Measurements from ENCODE around the gene FRK. TPM values are rescaled to one million over a fixed set of nuclear protein-coding genes. Genes with fewer than 3 reads are reported as not detected.

The FRK gene
- total RNA-seq, 2 donors from 2014 or later, result 16.0 to 20.0 TPM

GRCh38 chr6:115982453-115982852 is 78.2 kb downstream of the FRK start:
- Histone ChIP-seq H3K4me1 (ENCODE audit: control insufficient read depth in 1 of 2, low read depth in 2 of 2) (peaks cover 0 to 4% of the 10 kb centered on the region in 2 donors), H3K4me3 (no peak overlapping the region), H3K9me3 (no peaks in the 10 kb centered on the region), H3K27ac (no peak overlapping the region), H3K36me3 (no peaks in the 10 kb centered on the region), H3K27me3 (replicated peaks; ENCODE audit: insufficient read depth) (no peaks in the 10 kb centered on the region)
- ATAC-seq (ENCODE audit: insufficient number of reproducible peaks, low FRiP score, low read depth), result no peak
- DNase-seq (ENCODE audit: low spot score), result no peak
- TF ChIP-seq CTCF (IDR thresholded peaks at IDR 0.05), result no peak

DNA sequence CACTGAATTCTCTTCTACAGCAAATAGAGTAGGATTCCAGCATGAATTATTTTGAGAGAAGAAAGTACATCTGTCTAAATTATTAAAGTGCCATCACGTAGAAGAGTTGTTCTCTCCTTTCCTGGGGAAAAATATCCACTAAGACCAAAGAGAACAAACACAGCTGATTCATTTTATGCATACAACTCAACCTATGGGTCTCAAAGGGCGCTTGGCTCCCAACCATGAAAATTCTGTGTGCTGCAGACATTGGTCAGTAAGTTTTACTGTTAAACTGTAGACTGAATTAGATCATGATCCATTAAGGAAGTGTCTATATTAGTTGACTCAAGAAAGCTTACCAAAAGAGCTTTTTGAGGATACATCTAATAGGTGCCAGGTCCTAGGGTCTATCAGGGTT is 83.5 kb downstream of the FRK start:
- Histone ChIP-seq H3K9me3 (no peaks in the 10 kb centered on the region), H3K4me1 (ENCODE audit: control insufficient read depth in 1 of 2, low read depth in 2 of 2) (peaks cover 0 to 4% of the 10 kb centered on the region in 2 donors), H3K27ac (no peak overlapping the region), H3K4me3 (no peak overlapping the region), H3K27me3 (replicated peaks; ENCODE audit: insufficient read depth) (no peaks in the 10 kb centered on the region), H3K36me3 (no peaks in the 10 kb centered on the region)
- ATAC-seq (ENCODE audit: insufficient number of reproducible peaks, low FRiP score, low read depth) (no peak), DNase-seq (ENCODE audit: low spot score) (no peak)
- TF ChIP-seq CTCF (IDR thresholded peaks at IDR 0.05), result no peak

DNA sequence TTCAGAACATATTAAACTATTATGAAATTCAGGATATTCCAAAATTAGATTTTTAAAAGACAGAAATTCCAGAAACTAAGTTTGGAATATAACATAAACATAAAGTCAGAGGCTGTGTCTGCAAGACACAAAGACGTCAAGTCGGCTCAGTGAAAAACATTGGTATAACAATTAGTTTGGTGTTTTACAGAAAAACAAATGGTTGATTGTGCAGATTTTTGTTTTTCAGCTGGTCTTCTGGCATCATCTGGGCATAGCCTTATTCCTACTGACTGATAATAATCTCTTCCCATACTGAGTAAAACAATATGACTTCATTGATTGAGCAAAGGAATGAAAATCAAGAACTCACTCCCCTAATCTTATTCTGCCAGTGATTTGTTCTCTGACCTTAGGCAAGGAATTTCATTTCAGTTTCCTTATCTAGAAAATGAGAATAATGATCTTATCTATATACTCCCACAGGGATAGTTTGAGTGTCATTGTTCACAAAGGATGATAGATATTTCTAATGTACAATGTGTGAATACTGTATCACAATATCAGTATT is 84.3 kb downstream of the FRK start:
- no peaks in the 10 kb centered on the region for H3K36me3 ChIP-seq
- no peak overlapping the region for H3K4me3 ChIP-seq
- no peak overlapping the region for H3K27ac ChIP-seq
- H3K27me3 ChIP-seq (replicated peaks; ENCODE audit: insufficient read depth), result no peaks in the 10 kb centered on the region
- H3K4me1 ChIP-seq (ENCODE audit: control insufficient read depth in 1 of 2, low read depth in 2 of 2), result peaks cover 0 to 12% of the 10 kb centered on the region in 2 donors
- no peaks in the 10 kb centered on the region for H3K9me3 ChIP-seq
- DNase-seq (ENCODE audit: low spot score) (no peak), ATAC-seq (ENCODE audit: insufficient number of reproducible peaks, low FRiP score, low read depth) (no peak)
- no peak for TF ChIP-seq CTCF (IDR thresholded peaks at IDR 0.05)

DNA sequence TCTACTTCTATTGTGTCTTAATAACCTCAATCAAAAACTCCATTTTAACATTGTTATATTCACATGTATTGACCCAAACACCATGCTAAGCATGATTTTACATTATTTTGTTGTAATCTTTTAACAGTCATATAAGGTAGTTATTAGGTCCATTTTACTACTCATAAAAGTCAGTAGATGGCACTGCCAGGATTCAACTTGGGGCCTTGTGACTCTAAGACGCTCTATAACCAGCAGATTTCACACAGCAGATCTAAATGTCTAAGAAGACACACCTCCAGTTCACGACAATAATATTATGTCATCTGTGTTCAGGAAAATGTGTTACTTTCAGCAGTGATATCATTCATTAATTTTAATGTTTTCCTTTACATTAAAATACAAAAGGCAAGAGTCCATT is 88.0 kb downstream of the FRK start:
- H3K4me1 ChIP-seq (ENCODE audit: control insufficient read depth in 1 of 2, low read depth in 2 of 2), result peaks cover 0 to 28% of the 10 kb centered on the region in 2 donors
- H3K36me3 ChIP-seq, result no peaks in the 10 kb centered on the region
- no peaks in the 10 kb centered on the region for H3K27me3 ChIP-seq (replicated peaks; ENCODE audit: insufficient read depth)
- ATAC-seq (ENCODE audit: insufficient number of reproducible peaks, low FRiP score, low read depth) (no peak), DNase-seq (ENCODE audit: low spot score) (no peak)
- TF ChIP-seq CTCF (IDR thresholded peaks at IDR 0.05), result no peak
- H3K27ac ChIP-seq, result no peak overlapping the region
- no peaks in the 10 kb centered on the region for H3K9me3 ChIP-seq
- no peak overlapping the region for H3K4me3 ChIP-seq

DNA sequence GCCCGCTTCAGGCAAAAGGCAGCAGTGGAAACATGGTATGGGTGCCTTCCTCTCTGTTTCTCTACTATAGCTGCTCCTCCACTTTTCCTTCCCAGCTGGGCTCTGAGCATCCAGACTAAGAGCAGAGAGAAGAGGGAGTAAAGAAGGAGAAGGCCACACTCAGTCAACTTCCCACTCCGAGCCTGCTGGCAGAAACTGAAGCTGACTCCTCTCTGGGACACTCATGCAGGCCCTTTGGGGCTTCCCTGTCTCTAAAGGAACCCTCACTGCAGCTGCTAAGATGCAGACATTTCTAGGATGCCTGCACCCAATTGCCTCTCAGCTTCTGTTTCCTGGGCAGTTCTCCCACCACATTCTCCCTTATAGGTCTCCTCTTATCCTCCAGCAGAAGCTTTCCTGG is 88.9 kb downstream of the FRK start:
- no peak for TF ChIP-seq CTCF (IDR thresholded peaks at IDR 0.05)
- DNase-seq (ENCODE audit: low spot score) (no peak), ATAC-seq (ENCODE audit: insufficient number of reproducible peaks, low FRiP score, low read depth) (no peak)
- H3K4me3 ChIP-seq, result no peak overlapping the region
- H3K9me3 ChIP-seq, result no peaks in the 10 kb centered on the region
- no peak overlapping the region for H3K27ac ChIP-seq
- no peaks in the 10 kb centered on the region for H3K27me3 ChIP-seq (replicated peaks; ENCODE audit: insufficient read depth)
- H3K36me3 ChIP-seq, result peaks cover 4% of the 10 kb centered on the region
- peaks cover 0 to 28% of the 10 kb centered on the region in 2 donors for H3K4me1 ChIP-seq (ENCODE audit: control insufficient read depth in 1 of 2, low read depth in 2 of 2)
